Neuronal stem cell (in vitro differentiated cells): ENCODE measurements around the gene ABLIM2.

Experiments used
- DNase-seq: peaks from one replicate; pipeline ENCODE4 v3.0.0-alpha.2; 2013; ENCODE audit warnings: low spot score
- H2AFZ ChIP-seq: one replicate; pipeline ENCODE4 v1.6.1; 2013; ENCODE audit warnings: mild to moderate bottlenecking, low read length, inconsistent platforms
- H2AK5ac ChIP-seq: 2 replicates; pipeline ENCODE4 v1.6.1; 2013; ENCODE audit warnings: low read depth, mild to moderate bottlenecking, inconsistent platforms, low read length, moderate library complexity, mixed read lengths
- H2BK120ac ChIP-seq: 2 replicates; pipeline ENCODE4 v1.6.1; 2013; ENCODE audit warnings: low read depth, mild to moderate bottlenecking, inconsistent platforms, low read length, moderate library complexity, mixed read lengths
- H2BK12ac ChIP-seq: one replicate; pipeline ENCODE4 v1.6.1; 2013; ENCODE audit warnings: low read length, inconsistent platforms
- H2BK15ac ChIP-seq: 2 replicates; pipeline ENCODE4 v1.6.1; 2013; ENCODE audit warnings: mild to moderate bottlenecking, low read length, inconsistent platforms, mixed read lengths
- H2BK5ac ChIP-seq: one replicate; pipeline ENCODE4 v1.6.1; 2013; ENCODE audit warnings: inconsistent platforms, mild to moderate bottlenecking, low read length, moderate library complexity
- H3K14ac ChIP-seq: one replicate; pipeline ENCODE4 v1.6.1; 2013; ENCODE audit warnings: low read length, inconsistent platforms
- H3K18ac ChIP-seq: 2 replicates; pipeline ENCODE4 v1.6.1; 2013; ENCODE audit warnings: low read length, inconsistent platforms
- H3K23ac ChIP-seq: 2 replicates; pipeline ENCODE4 v1.6.1; 2013; ENCODE audit warnings: low read depth, mild to moderate bottlenecking, mixed read lengths, low read length, inconsistent platforms; ENCODE audit not compliant: poor library complexity
- H3K27ac ChIP-seq: replicated peaks from 3 replicates; pipeline ENCODE4 v1.5.1; 2013; ENCODE audit warnings: low read length, inconsistent platforms
- H3K27me3 ChIP-seq, 3 experiments: 2 replicates each; pipeline ENCODE4 v1.6.1; 2013; ENCODE audit warnings: low read length in 3 of 3, mild to moderate bottlenecking in 2 of 3, inconsistent platforms in 1 of 3, low read depth in 1 of 3, mixed read lengths in 1 of 3, moderate library complexity in 1 of 3; ENCODE audit not compliant: control insufficient read depth in 3 of 3, insufficient read depth in 3 of 3
- H3K36me3 ChIP-seq, 2 donors: replicated peaks in 1 of 2; 2 replicates each; pipeline ENCODE4 v1.6.1; 2013; ENCODE audit warnings: low read length in 2 of 2; ENCODE audit not compliant: control insufficient read depth in 2 of 2, insufficient read depth in 2 of 2
- H3K4ac ChIP-seq: 2 replicates; pipeline ENCODE4 v1.6.1; 2013; ENCODE audit warnings: inconsistent platforms, mild to moderate bottlenecking, low read length, moderate library complexity
- H3K4me1 ChIP-seq, 2 donors: 1 replicate in 1 of 2; 2 replicates in 1 of 2; pipeline ENCODE4 v1.6.1; 2013; ENCODE audit warnings: low read length in 2 of 2, low read depth in 1 of 2; ENCODE audit not compliant: control insufficient read depth in 2 of 2, insufficient read depth in 1 of 2
- H3K4me2 ChIP-seq: one replicate; pipeline ENCODE4 v1.6.1; 2013; ENCODE audit warnings: mild to moderate bottlenecking, low read length, inconsistent platforms; ENCODE audit not compliant: insufficient read depth, poor library complexity, severe bottlenecking
- H3K4me3 ChIP-seq, 2 donors: 2 replicates each; pipeline ENCODE4 v1.5.1; 2013; ENCODE audit warnings: low read length in 2 of 2, mild to moderate bottlenecking in 2 of 2, inconsistent platforms in 1 of 2, moderate library complexity in 1 of 2
- H3K79me1 ChIP-seq: one replicate; pipeline ENCODE4 v1.6.1; 2013; ENCODE audit warnings: low read depth, mild to moderate bottlenecking, inconsistent platforms, low read length, moderate library complexity
- H3K9ac ChIP-seq: one replicate; pipeline ENCODE4 v1.6.1; 2013; ENCODE audit warnings: mild to moderate bottlenecking, low read depth, low read length, inconsistent platforms; ENCODE audit not compliant: poor library complexity
- H3K9me3 ChIP-seq, 2 donors: replicated peaks in 1 of 2; 2 replicates each; pipeline versions ENCODE3 to v1.6.1; 2013; ENCODE audit warnings: low read length in 2 of 2, mild to moderate bottlenecking in 2 of 2, inconsistent platforms in 1 of 2, low read depth in 1 of 2, mixed read lengths in 1 of 2, moderate library complexity in 1 of 2; ENCODE audit not compliant: control insufficient read depth in 2 of 2, insufficient read depth in 1 of 2
- H4K8ac ChIP-seq: one replicate; pipeline ENCODE4 v1.6.1; 2013; ENCODE audit warnings: low read depth, mild to moderate bottlenecking, inconsistent platforms, low read length, moderate library complexity
- H4K91ac ChIP-seq: one replicate; pipeline ENCODE4 v1.6.1; 2013; ENCODE audit warnings: low read length, low read depth, mild to moderate bottlenecking, inconsistent platforms; ENCODE audit not compliant: poor library complexity
- WGBS, 2 donors: extraction: QIAGEN DNeasy Blood & Tissue Kit; methylation state at CpG; one replicate each; pipeline ENCODE4 v1.1.7; 2013; ENCODE audit warnings: missing lambda C conversion rate in 2 of 2, mixed read lengths in 1 of 2; ENCODE audit not compliant: insufficient read length in 2 of 2, insufficient replicate concordance in 1 of 2; ENCODE audit errors: extremely low coverage in 2 of 2; 5-methylcytosine and 5-hydroxymethylcytosine counted together

ABLIM2 gene

DNA sequence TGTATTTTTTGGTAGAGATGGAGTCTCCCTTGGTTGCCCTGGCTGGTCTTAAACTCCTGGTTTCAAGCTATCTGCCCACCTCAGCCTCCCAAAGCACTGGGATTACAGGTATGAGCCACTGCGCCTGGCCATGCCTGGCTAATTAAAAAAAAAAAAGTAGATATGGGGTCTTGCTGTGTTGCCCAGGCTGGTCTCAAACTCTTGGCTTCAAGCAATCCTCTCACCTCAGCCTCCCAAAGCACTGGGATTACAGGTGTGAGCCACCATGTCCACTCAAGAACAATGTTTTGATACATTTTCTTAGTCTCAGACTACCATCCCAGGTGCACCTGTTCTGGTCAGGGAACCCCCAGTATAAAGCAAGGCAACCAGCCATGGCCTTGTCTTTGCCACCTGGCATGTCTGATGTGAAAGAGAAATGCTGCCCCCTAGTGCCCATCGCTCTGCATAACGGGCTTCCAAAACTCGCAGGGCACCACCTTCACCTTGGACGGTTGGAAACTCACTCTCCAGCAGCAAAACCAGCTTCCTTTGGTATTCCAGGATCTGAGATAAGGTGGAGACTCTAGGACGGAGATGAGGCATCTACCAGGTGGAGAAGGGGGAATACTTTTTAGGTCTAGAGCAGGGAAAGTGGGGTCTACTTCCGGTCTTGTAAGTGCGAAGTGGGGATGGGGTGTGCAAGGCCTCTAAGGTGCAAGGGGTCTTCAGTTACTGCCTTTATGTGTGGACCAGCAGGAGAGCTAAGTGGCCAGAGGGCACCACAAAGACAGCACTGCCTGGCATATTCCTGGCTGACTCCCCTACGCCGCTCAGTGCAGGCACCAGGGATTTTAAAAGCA, 171.2 kb downstream of the ABLIM2 start:
- Histone ChIP-seq H2AK5ac (no peak overlapping the region), H3K27me3 (peaks cover 0 to 19% (median 2%) of the 10 kb centered on the region in 3 experiments), H2AFZ (no peak overlapping the region), H2BK12ac (no peak overlapping the region), H3K4me3 (no peak overlapping the region), H3K4me1 (peaks cover 2 to 6% of the 10 kb centered on the region in 2 donors), H2BK120ac (no peak overlapping the region), H3K9me3 (peaks cover 0 to 2% of the 10 kb centered on the region in 2 donors), H3K18ac (no peak overlapping the region), H3K23ac (no peak overlapping the region), H3K36me3 (no peaks in the 10 kb centered on the region), H3K27ac (no peak overlapping the region), H4K91ac (no peak overlapping the region), H3K9ac (no peak overlapping the region), H4K8ac (no peak overlapping the region), H3K14ac (no peak overlapping the region), H3K4ac (no peak overlapping the region), H2BK5ac (no peak overlapping the region), H2BK15ac (no peak overlapping the region), H3K79me1 (no peaks in the 10 kb centered on the region), H3K4me2 (no peak overlapping the region)
- no CpG with 5 or more reads among the region's 10 CpGs for WGBS, 2 donors
- peak; percentile 69 for DNase-seq

DNA sequence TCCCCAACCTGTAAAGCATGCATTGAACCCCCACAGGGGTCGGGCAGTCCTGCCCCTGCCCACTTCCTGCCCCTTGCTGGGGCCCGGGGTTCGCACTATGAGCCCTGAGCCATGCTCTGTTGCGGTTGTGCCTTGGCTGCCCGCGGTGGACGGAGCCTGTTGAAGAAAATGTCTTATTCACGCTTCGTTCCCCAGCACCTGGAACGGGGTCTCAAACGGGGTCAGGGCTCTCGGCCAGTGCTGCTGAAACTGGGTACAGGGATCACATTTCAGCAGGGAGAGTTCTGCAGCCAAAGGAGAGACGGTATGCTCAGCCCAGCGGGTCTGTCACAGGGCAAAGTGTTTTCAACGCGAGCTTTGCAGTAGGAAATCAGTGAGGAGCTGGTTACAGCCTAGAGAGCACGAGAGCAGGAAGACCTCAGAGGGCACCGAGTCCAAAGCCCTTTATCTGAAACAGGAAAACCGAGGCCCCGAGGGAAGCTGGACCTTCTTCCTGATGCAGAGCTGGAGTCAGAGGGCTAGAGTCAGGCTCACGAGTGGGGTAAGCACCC, 172.6 kb downstream of the ABLIM2 start:
- peaks cover 0 to 2% of the 10 kb centered on the region in 2 donors for H3K9me3 ChIP-seq
- H2BK5ac ChIP-seq = no peak overlapping the region
- no peak overlapping the region for H3K4me3 ChIP-seq
- no peak overlapping the region for H3K27ac ChIP-seq
- H3K27me3 ChIP-seq = peaks cover 0 to 12% (median 2%) of the 10 kb centered on the region in 3 experiments
- H3K4me1 ChIP-seq = peaks cover 0 to 6% of the 10 kb centered on the region in 2 donors
- peak overlapping the region; percentile 25 for H3K9ac ChIP-seq
- DNase-seq = no peak
- no peak overlapping the region for H3K18ac ChIP-seq
- H2AFZ ChIP-seq = peak overlapping the region; percentile 73
- H3K4ac ChIP-seq = no peak overlapping the region
- H4K8ac ChIP-seq = no peak overlapping the region
- H3K79me1 ChIP-seq = no peaks in the 10 kb centered on the region
- H3K23ac ChIP-seq = no peak overlapping the region
- H2AK5ac ChIP-seq = peak overlapping the region; percentile 49
- H2BK12ac ChIP-seq = no peak overlapping the region
- no peak overlapping the region for H3K4me2 ChIP-seq
- no peak overlapping the region for H2BK120ac ChIP-seq
- no peak overlapping the region for H2BK15ac ChIP-seq
- peak overlapping the region; percentile 61 for H3K14ac ChIP-seq
- H3K36me3 ChIP-seq = no peaks in the 10 kb centered on the region
- no peak overlapping the region for H4K91ac ChIP-seq
- no CpG with 5 or more reads among the region's 21 CpGs for WGBS, 2 donors

DNA sequence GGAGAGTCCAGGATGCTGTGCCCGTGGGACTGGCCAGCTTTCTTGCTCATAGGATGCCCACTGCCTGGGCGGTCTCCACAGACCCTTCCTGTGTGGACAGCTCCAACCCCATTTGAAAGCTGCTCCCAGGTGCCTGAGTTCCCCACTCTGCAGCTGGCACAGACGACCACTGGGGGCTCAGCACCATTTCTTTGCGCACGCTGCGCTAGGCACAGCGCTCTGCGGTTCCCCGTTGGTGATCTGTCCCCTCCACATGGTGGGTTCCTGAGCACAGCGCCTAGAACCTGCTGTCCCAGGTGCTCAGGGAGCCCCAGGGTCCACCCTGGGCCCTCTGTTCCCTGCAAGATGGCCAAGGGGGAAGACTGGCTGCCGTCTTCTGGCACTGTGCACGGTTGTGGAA, 173.5 kb downstream of the ABLIM2 start:
- Histone ChIP-seq H3K4me1 (peaks cover 0 to 6% of the 10 kb centered on the region in 2 donors), H3K4me3 (no peak overlapping the region), H3K23ac (no peak overlapping the region), H2BK120ac (no peak overlapping the region), H2AK5ac (peak overlapping the region; percentile 40), H3K14ac (no peak overlapping the region), H3K79me1 (no peaks in the 10 kb centered on the region), H3K27me3 (peaks cover 0 to 8% (median 2%) of the 10 kb centered on the region in 3 experiments), H3K4me2 (no peak overlapping the region), H2BK5ac (peak overlapping the region; percentile 60), H2BK15ac (peak overlapping the region; percentile 92), H2BK12ac (peak overlapping the region; percentile 86), H4K91ac (no peak overlapping the region), H4K8ac (no peak overlapping the region), H3K27ac (no peak overlapping the region), H3K4ac (peak overlapping the region; percentile 17), H3K36me3 (no peaks in the 10 kb centered on the region), H3K9ac (no peak overlapping the region), H2AFZ (no peak overlapping the region), H3K18ac (no peak overlapping the region), H3K9me3 (peaks cover 0 to 2% of the 10 kb centered on the region in 2 donors)
- no peak for DNase-seq
- no CpG with 5 or more reads among the region's 12 CpGs for WGBS, 2 donors

DNA sequence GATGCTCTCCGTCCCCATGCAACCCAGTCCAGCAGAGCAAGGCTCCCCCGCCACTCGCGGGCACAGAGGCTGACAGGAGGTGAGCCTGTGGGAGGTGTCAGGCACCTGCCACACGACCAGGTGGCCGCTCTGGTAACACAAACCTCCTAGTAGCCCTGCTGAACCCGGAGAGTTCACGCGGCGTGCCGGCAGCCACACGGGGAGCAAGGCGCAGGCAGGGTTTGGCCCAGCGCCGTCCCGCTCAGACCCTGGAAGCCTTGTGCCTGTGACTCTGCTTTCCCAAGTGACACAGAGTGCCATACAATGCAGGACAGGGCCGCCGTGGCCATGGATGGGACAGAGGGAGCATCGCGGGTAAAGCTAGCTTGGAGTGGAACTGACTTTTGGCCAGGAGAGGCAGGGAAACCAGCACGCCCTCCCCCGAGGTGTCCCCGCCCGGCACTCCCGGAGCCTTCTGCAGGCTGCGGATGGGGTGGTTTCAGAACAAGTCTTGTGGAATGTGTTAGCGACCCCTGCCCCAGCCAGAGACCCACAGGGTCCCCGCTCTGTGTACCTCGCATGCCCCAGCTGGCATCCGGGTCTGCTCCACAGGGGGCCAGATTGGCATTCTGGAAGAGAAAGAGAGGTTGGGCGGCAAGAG, 174.2 kb downstream of the ABLIM2 start:
- Histone ChIP-seq H3K27ac (no peak overlapping the region), H3K4me3 (no peak overlapping the region), H3K14ac (peak overlapping the region; percentile 83), H3K27me3 (peaks cover 0 to 12% (median 2%) of the 10 kb centered on the region in 3 experiments), H3K9ac (peak overlapping the region; percentile 66), H3K18ac (peak overlapping the region; percentile 78), H3K9me3 (no peaks in the 10 kb centered on the region), H3K36me3 (no peaks in the 10 kb centered on the region), H2BK120ac (no peak overlapping the region), H2BK5ac (peak overlapping the region; percentile 60), H3K4me1 (peaks cover 0 to 6% of the 10 kb centered on the region in 2 donors), H4K8ac (no peak overlapping the region), H4K91ac (no peak overlapping the region), H2BK12ac (peak overlapping the region; percentile 86), H3K4me2 (no peak overlapping the region), H2BK15ac (peak overlapping the region; percentile 92), H2AFZ (no peak overlapping the region), H3K79me1 (no peaks in the 10 kb centered on the region), H3K23ac (peak overlapping the region; percentile 34), H2AK5ac (peak overlapping the region; percentile 74), H3K4ac (peak overlapping the region; percentile 26)
- no CpG with 5 or more reads among the region's 31 CpGs for WGBS, 2 donors
- no peak for DNase-seq
